Vagina (tissue), 2 donors: ENCODE results near the gene PTCD3. TPM values are rescaled to one million over a fixed set of nuclear protein-coding genes. Genes with fewer than 3 reads are reported as not detected.

Experiments
- DNase-seq, 2 donors: peaks; one replicate each; pipeline ENCODE4 v3.0.0-alpha.2; 2017; ENCODE audit errors: extremely low spot score in 2 of 2
- H3K27ac ChIP-seq: fragments of 200-600 bp; sonication (generic); one replicate; pipeline ENCODE4 v1.5.1; 2019
- H3K27me3 ChIP-seq: fragments of 200-600 bp; sonication (generic); one replicate; pipeline ENCODE4 v1.5.1; 2019
- H3K36me3 ChIP-seq, 2 donors: fragments of 200-600 bp; sonication (generic); one replicate each; pipeline ENCODE4 v1.5.1; 2017 to 2019
- H3K4me1 ChIP-seq: fragments of 200-600 bp; sonication (generic); one replicate; pipeline ENCODE4 v1.5.1; 2019
- H3K4me3 ChIP-seq, 2 donors: fragments of 200-600 bp; sonication (generic); 1 replicate in 1 of 2; 2 replicates in 1 of 2; pipeline ENCODE4 v1.5.1; 2016 to 2019
- H3K9me3 ChIP-seq: fragments of 200-600 bp; sonication (generic); one replicate; pipeline ENCODE4 v1.5.1; 2019
- CTCF ChIP-seq, 3 experiments: fragments of 450-650 bp in 2 of 3; fragments of 200-600 bp in 1 of 3; sonication (generic) in 1 of 3; IDR thresholded peaks; one replicate each; pipeline ENCODE4 v1.5.1; 2017 to 2019; ENCODE audit warnings: antibody characterized with exemption in 3 of 3, mild to moderate bottlenecking in 2 of 3, moderate library complexity in 2 of 3
- POLR2A ChIP-seq, 2 donors: fragments of 450-650 bp; IDR thresholded peaks; one replicate each; pipeline ENCODE4 v1.6.1; 2017; ENCODE audit warnings: antibody characterized with exemption in 2 of 2, mild to moderate bottlenecking in 2 of 2, moderate library complexity in 2 of 2
- POLR2AphosphoS5 ChIP-seq, 2 donors: sonication (generic); formaldehyde crosslinking; IDR thresholded peaks; one replicate each; pipeline ENCODE4 v1.9.0; 2017; ENCODE audit warnings: antibody characterized with exemption in 2 of 2, mild to moderate bottlenecking in 2 of 2, low read depth in 1 of 2; ENCODE audit not compliant: insufficient read depth in 1 of 2
- intact Hi-C: fragments of 100-400 bp; cut with DNase I; formaldehyde crosslinking; loops from one replicate; pipeline ENCODE4 v1.15.1; 2023
- total RNA-seq: library from RNA; depleted of rRNA; stranded (reverse); fragments of >200 nt; gene quantifications from one replicate; pipeline ENCODE4 v1.2.3, GENCODE V29; 2016

The PTCD3 gene
- total RNA-seq, 1 donor from 2014 or later: 61.6 TPM

GRCh38 chr2:86143307-86143706 lies 37.3 kb downstream of the PTCD3 start:
- Histone ChIP-seq H3K27me3 (no peaks in the 10 kb centered on the region), H3K4me3 (no peak overlapping the region), H3K4me1 (no peaks in the 10 kb centered on the region), H3K27ac (no peak overlapping the region), H3K36me3 (peaks cover 7 to 48% of the 10 kb centered on the region in 2 donors), H3K9me3 (no peaks in the 10 kb centered on the region)
- intact Hi-C loops: no loop called here
- no peak for DNase-seq
- no peak for TF ChIP-seq POLR2A (IDR thresholded peaks at IDR 0.05)
- no peak for TF ChIP-seq POLR2AphosphoS5 (IDR thresholded peaks at IDR 0.05; ENCODE audit: insufficient read depth in 1 of 2, low read depth in 1 of 2)
- no peak for TF ChIP-seq CTCF (IDR thresholded peaks at IDR 0.05)

- no peak overlapping the region for H3K4me3 ChIP-seq
- H3K27me3 ChIP-seq: no peaks in the 10 kb centered on the region
- peaks cover 7 to 48% of the 10 kb centered on the region in 2 donors for H3K36me3 ChIP-seq
- TF ChIP-seq POLR2AphosphoS5 (IDR thresholded peaks at IDR 0.05; ENCODE audit: insufficient read depth in 1 of 2, low read depth in 1 of 2): no peak
- no peak for TF ChIP-seq CTCF (IDR thresholded peaks at IDR 0.05)
- no peak for TF ChIP-seq POLR2A (IDR thresholded peaks at IDR 0.05)
- no peak for DNase-seq
- intact Hi-C loops: no loop called here
- H3K9me3 ChIP-seq: no peaks in the 10 kb centered on the region
- H3K27ac ChIP-seq: no peak overlapping the region
- H3K4me1 ChIP-seq: no peaks in the 10 kb centered on the region
Observed at GRCh38 chr2:86143926-86144685, 38.1 kb downstream of the PTCD3 start.

- Histone ChIP-seq H3K27ac (no peak overlapping the region), H3K4me3 (no peak overlapping the region), H3K4me1 (no peaks in the 10 kb centered on the region), H3K9me3 (no peaks in the 10 kb centered on the region), H3K27me3 (no peaks in the 10 kb centered on the region), H3K36me3 (peaks cover 7 to 73% of the 10 kb centered on the region in 2 donors)
- TF ChIP-seq POLR2AphosphoS5 (IDR thresholded peaks at IDR 0.05; ENCODE audit: insufficient read depth in 1 of 2, low read depth in 1 of 2) (no peak), CTCF (IDR thresholded peaks at IDR 0.05) (no peak), POLR2A (IDR thresholded peaks at IDR 0.05) (no peak)
- intact Hi-C loops: no loop called here
- DNase-seq: no peak
Observed at GRCh38 chr2:86147793-86148192, 41.8 kb downstream of the PTCD3 start.

GRCh38 chr2:86150502-86150901 lies 44.5 kb downstream of the PTCD3 start:
- TF ChIP-seq CTCF (IDR thresholded peaks at IDR 0.05) (no peak), POLR2A (IDR thresholded peaks at IDR 0.05) (no peak), POLR2AphosphoS5 (IDR thresholded peaks at IDR 0.05; ENCODE audit: insufficient read depth in 1 of 2, low read depth in 1 of 2) (no peak)
- Histone ChIP-seq H3K27ac (no peak overlapping the region), H3K27me3 (no peaks in the 10 kb centered on the region), H3K4me1 (no peaks in the 10 kb centered on the region), H3K4me3 (no peak overlapping the region), H3K9me3 (no peaks in the 10 kb centered on the region), H3K36me3 (peaks cover 0 to 63% of the 10 kb centered on the region in 2 donors)
- intact Hi-C loops: no loop called here
- no peak for DNase-seq

- Histone ChIP-seq H3K4me3 (no peak overlapping the region), H3K27ac (no peak overlapping the region), H3K27me3 (no peaks in the 10 kb centered on the region), H3K9me3 (no peaks in the 10 kb centered on the region), H3K36me3 (peaks cover 4 to 56% of the 10 kb centered on the region in 2 donors), H3K4me1 (no peaks in the 10 kb centered on the region)
- TF ChIP-seq POLR2A (IDR thresholded peaks at IDR 0.05) (no peak), POLR2AphosphoS5 (IDR thresholded peaks at IDR 0.05; ENCODE audit: insufficient read depth in 1 of 2, low read depth in 1 of 2) (no peak), CTCF (IDR thresholded peaks at IDR 0.05) (no peak)
- DNase-seq: no peak
- intact Hi-C loops: no loop called here
Observed at GRCh38 chr2:86157009-86157556, 51.0 kb downstream of the PTCD3 start.
